IMR-90 (cell line): ENCODE measurements around the gene PRDM12. TPM values are rescaled to one million over a fixed set of nuclear protein-coding genes. Genes with fewer than 3 reads are reported as not detected.

Experiments
- ATAC-seq: fragments of 200-7000 bp; cut with Tn5 transposase; 2 replicates; pipeline ENCODE4 v1.9.1; 2020; ENCODE audit warnings: low read depth, mild to moderate bottlenecking, moderate library complexity
- BruUV-seq: library from RNA; stranded (reverse); fragments of 400-500 nt; replicated peaks from 2 replicates; lab custom pipeline; 2021; lab: Mats Ljungman, UMichigan
- CTCF ChIA-PET: fragments of 300-600 bp; formaldehyde crosslinking; extraction: SDS; loops from one replicate; lab custom pipeline; 2021; ENCODE audit warnings: antibody characterized with exemption; lab: Yijun Ruan, JAX
- POLR2A ChIA-PET: fragments of 300-600 bp; sonication (Branson Sonifier 250); formaldehyde crosslinking; loops from one replicate; lab custom pipeline; 2022; ENCODE audit warnings: antibody characterized with exemption; ENCODE audit not compliant: unreplicated experiment; lab: Charles Lee
- DNase-seq: peaks from one replicate; pipeline ENCODE4 v3.0.0; 2013
- H2AFZ ChIP-seq: replicated peaks from 2 replicates; pipeline ENCODE3; 2013; ENCODE audit warnings: low read length, mild to moderate bottlenecking; ENCODE audit not compliant: poor library complexity
- H2AK5ac ChIP-seq: 2 replicates; pipeline ENCODE4 v1.6.1; 2013; ENCODE audit warnings: low read depth, low read length, inconsistent platforms
- H2AK9ac ChIP-seq: replicated peaks from 2 replicates; pipeline ENCODE3; 2013; ENCODE audit warnings: mild to moderate bottlenecking, low read depth, low read length, moderate library complexity; ENCODE audit not compliant: poor library complexity
- H2BK120ac ChIP-seq: 2 replicates; pipeline ENCODE4 v1.6.1; 2013; ENCODE audit warnings: low read depth, low read length, inconsistent platforms
- H2BK15ac ChIP-seq: 3 replicates; pipeline ENCODE4 v1.6.1; 2013; ENCODE audit warnings: low read depth, low read length, inconsistent platforms
- H2BK20ac ChIP-seq: 2 replicates; pipeline ENCODE4 v1.6.1; 2013; ENCODE audit warnings: low read depth, mild to moderate bottlenecking, inconsistent platforms, low read length, moderate library complexity
- H2BK5ac ChIP-seq: 2 replicates; pipeline ENCODE4 v1.6.1; 2013; ENCODE audit warnings: mild to moderate bottlenecking, low read depth, low read length, inconsistent platforms; ENCODE audit not compliant: poor library complexity, severe bottlenecking
- H3K14ac ChIP-seq: replicated peaks from 2 replicates; pipeline ENCODE4 v1.6.1; 2013; ENCODE audit warnings: low read depth, low read length, inconsistent platforms
- H3K18ac ChIP-seq: 2 replicates; pipeline ENCODE4 v1.6.1; 2013; ENCODE audit warnings: low read depth, low read length, control low read depth
- H3K23ac ChIP-seq: 2 replicates; pipeline ENCODE4 v1.6.1; 2013; ENCODE audit warnings: low read depth, low read length, inconsistent platforms
- H3K27ac ChIP-seq: 2 replicates; pipeline ENCODE4 v1.5.1; 2013; ENCODE audit warnings: mild to moderate bottlenecking, control low read depth, low read length; ENCODE audit not compliant: insufficient read depth
- H3K27me3 ChIP-seq: 2 replicates; pipeline ENCODE4 v1.6.1; 2013; ENCODE audit warnings: low read length; ENCODE audit not compliant: control insufficient read depth, insufficient read depth
- H3K36me3 ChIP-seq: 2 replicates; pipeline ENCODE4 v1.6.1; 2013; ENCODE audit warnings: low read length, mixed read lengths; ENCODE audit not compliant: control insufficient read depth, insufficient read depth
- H3K4ac ChIP-seq: 2 replicates; pipeline ENCODE4 v1.6.1; 2013; ENCODE audit warnings: low read depth, low read length, inconsistent platforms
- H3K4me1 ChIP-seq: 2 replicates; pipeline ENCODE4 v1.6.1; 2013; ENCODE audit warnings: low read length, mixed read lengths; ENCODE audit not compliant: control insufficient read depth, insufficient read depth
- H3K4me2 ChIP-seq: 2 replicates; pipeline ENCODE4 v1.6.1; 2013; ENCODE audit warnings: low read depth, mild to moderate bottlenecking, control low read depth, low read length, moderate library complexity
- H3K4me3 ChIP-seq: 2 replicates; pipeline ENCODE4 v1.5.1; 2013; ENCODE audit warnings: low read depth, mild to moderate bottlenecking, control low read depth, low read length, moderate library complexity; ENCODE audit not compliant: insufficient read depth
- H3K56ac ChIP-seq: 2 replicates; pipeline ENCODE4 v1.6.1; 2013; ENCODE audit warnings: low read length, inconsistent platforms; ENCODE audit not compliant: insufficient read depth; ENCODE audit errors: extremely low read depth
- H3K79me1 ChIP-seq, 2 experiments: 2 replicates each; pipeline ENCODE4 v1.6.1; 2013; ENCODE audit warnings: low read length in 2 of 2, inconsistent platforms in 1 of 2, low read depth in 1 of 2
- H3K9ac ChIP-seq: 2 replicates; pipeline ENCODE4 v1.6.1; 2013; ENCODE audit warnings: low read depth, low read length, control low read depth
- H3K9me1 ChIP-seq: 2 replicates; pipeline ENCODE4 v1.6.1; 2013; ENCODE audit warnings: low read length, inconsistent platforms; ENCODE audit not compliant: insufficient read depth
- H3K9me3 ChIP-seq: 2 replicates; pipeline ENCODE4 v1.6.1; 2013; ENCODE audit warnings: low read length; ENCODE audit not compliant: control insufficient read depth, insufficient read depth
- H4K20me1 ChIP-seq: 2 replicates; pipeline ENCODE4 v1.6.1; 2013; ENCODE audit warnings: low read length, inconsistent platforms; ENCODE audit not compliant: insufficient read depth
- H4K5ac ChIP-seq: 2 replicates; pipeline ENCODE4 v1.6.1; 2013; ENCODE audit warnings: mild to moderate bottlenecking, low read depth, low read length, control low read depth
- H4K8ac ChIP-seq, 2 experiments: 2 replicates each; pipeline ENCODE4 v1.6.1; 2013; ENCODE audit warnings: low read depth in 2 of 2, low read length in 2 of 2, control low read depth in 1 of 2, inconsistent platforms in 1 of 2
- H4K91ac ChIP-seq: 2 replicates; pipeline ENCODE4 v1.6.1; 2013; ENCODE audit warnings: low read depth, low read length, inconsistent platforms; ENCODE audit not compliant: insufficient read depth
- BHLHE40 ChIP-seq: fragments of 150-350 bp; IDR thresholded peaks from 2 replicates; pipeline ENCODE4 v1.6.1; 2016; ENCODE audit warnings: mild to moderate bottlenecking, low read depth, low read length
- CEBPB ChIP-seq: IDR thresholded peaks from 2 replicates; pipeline ENCODE4 v1.6.1; 2012; ENCODE audit warnings: low read depth, low read length, improper control_type of control experiment
- CHD1 ChIP-seq: IDR thresholded peaks from 2 replicates; pipeline ENCODE4 v1.6.1; 2012; ENCODE audit warnings: low read depth, low read length, improper control_type of control experiment
- FOS ChIP-seq: fragments of 150-350 bp; IDR thresholded peaks from 2 replicates; pipeline ENCODE4 v1.6.1; 2016; ENCODE audit warnings: low read depth, low read length
- MAFK ChIP-seq: IDR thresholded peaks from 2 replicates; pipeline ENCODE4 v1.6.1; 2012; ENCODE audit warnings: low read depth, low read length, improper control_type of control experiment
- MAZ ChIP-seq: IDR thresholded peaks from 2 replicates; pipeline ENCODE4 v1.6.1; 2012; ENCODE audit warnings: low read depth, mild to moderate bottlenecking, low read length, improper control_type of control experiment, moderate library complexity, borderline replicate concordance
- MXI1 ChIP-seq: IDR thresholded peaks from 2 replicates; pipeline ENCODE4 v1.6.1; 2012; ENCODE audit warnings: low read depth, mild to moderate bottlenecking, low read length, moderate library complexity, borderline replicate concordance
- POLR2A ChIP-seq: IDR thresholded peaks from 2 replicates; pipeline ENCODE4 v1.6.1; 2012; ENCODE audit warnings: mild to moderate bottlenecking, low read depth, low read length
- RAD21 ChIP-seq: IDR thresholded peaks from 2 replicates; pipeline ENCODE4 v1.6.1; 2012; ENCODE audit warnings: low read length, improper control_type of control experiment
- RFX5 ChIP-seq: IDR thresholded peaks from 2 replicates; pipeline ENCODE4 v1.8.0; 2012; ENCODE audit warnings: low read depth, mild to moderate bottlenecking, low read length, moderate library complexity
- SMC3 ChIP-seq: fragments of 150-350 bp; IDR thresholded peaks from 2 replicates; pipeline ENCODE4 v1.6.1; 2016; ENCODE audit warnings: low read depth, mild to moderate bottlenecking, antibody characterized with exemption, low read length, moderate library complexity
- WGBS, 2 experiments: methylation state at CpG; one replicate each; pipeline versions ENCODE4 v1.1.5 to v1.1.7; 2013; ENCODE audit warnings: missing lambda C conversion rate in 2 of 2; ENCODE audit not compliant: insufficient read length in 1 of 2; ENCODE audit errors: extremely low coverage in 2 of 2; 5-methylcytosine and 5-hydroxymethylcytosine counted together
- dilution Hi-C: fragments of 300-500 bp; cut with HindIII; formaldehyde crosslinking; loops from one replicate; pipeline ENCODE4 v1.14.3; 2018; ENCODE audit warnings: low sequenced_read_pairs; ENCODE audit not compliant: unreplicated experiment
- in situ Hi-C: fragments of 300-500 bp; cut with MboI; formaldehyde crosslinking; loops from 3 replicates; pipeline ENCODE4 v1.14.3; 2019; ENCODE audit warnings: low sequenced_read_pairs, inconsistent platforms, mixed read lengths
- intact Hi-C: fragments of 100-400 bp; cut with micrococcal nuclease; formaldehyde crosslinking; loops from 2 replicates; pipeline ENCODE4 v1.10.0; 2022
- polyA plus RNA-seq, 3 experiments: library from polyadenylated mRNA; depleted of rRNA; stranded (reverse); fragments of >200 nt; gene quantifications; 2 replicates each; pipeline ENCODE4 v1.2.3, GENCODE V29; 2012; ENCODE audit warnings: low replicate concordance in 1 of 3
- total RNA-seq: library from RNA; depleted of rRNA; stranded (reverse); fragments of >200 nt; gene quantifications from 2 replicates; pipeline ENCODE4 v1.2.3, GENCODE V29; 2012
- TF ChIP-seq, protein P1 (sequence below): fragments of 150-350 bp; IDR thresholded peaks from 2 replicates; pipeline ENCODE4 v1.6.1; 2017; ENCODE audit warnings: mild to moderate bottlenecking, antibody characterized with exemption, low read length, low read depth
- TF ChIP-seq, protein P2 (sequence below): conservative IDR thresholded peaks from 2 replicates; pipeline ENCODE4 v1.5.1; 2012; ENCODE audit warnings: mild to moderate bottlenecking, low read depth, low read length, improper control_type of control experiment

PRDM12 gene
- total and polyA plus RNA-seq, 2 of the 4 experiments (the other 2 are of a cell fraction), result not detected

DNA sequence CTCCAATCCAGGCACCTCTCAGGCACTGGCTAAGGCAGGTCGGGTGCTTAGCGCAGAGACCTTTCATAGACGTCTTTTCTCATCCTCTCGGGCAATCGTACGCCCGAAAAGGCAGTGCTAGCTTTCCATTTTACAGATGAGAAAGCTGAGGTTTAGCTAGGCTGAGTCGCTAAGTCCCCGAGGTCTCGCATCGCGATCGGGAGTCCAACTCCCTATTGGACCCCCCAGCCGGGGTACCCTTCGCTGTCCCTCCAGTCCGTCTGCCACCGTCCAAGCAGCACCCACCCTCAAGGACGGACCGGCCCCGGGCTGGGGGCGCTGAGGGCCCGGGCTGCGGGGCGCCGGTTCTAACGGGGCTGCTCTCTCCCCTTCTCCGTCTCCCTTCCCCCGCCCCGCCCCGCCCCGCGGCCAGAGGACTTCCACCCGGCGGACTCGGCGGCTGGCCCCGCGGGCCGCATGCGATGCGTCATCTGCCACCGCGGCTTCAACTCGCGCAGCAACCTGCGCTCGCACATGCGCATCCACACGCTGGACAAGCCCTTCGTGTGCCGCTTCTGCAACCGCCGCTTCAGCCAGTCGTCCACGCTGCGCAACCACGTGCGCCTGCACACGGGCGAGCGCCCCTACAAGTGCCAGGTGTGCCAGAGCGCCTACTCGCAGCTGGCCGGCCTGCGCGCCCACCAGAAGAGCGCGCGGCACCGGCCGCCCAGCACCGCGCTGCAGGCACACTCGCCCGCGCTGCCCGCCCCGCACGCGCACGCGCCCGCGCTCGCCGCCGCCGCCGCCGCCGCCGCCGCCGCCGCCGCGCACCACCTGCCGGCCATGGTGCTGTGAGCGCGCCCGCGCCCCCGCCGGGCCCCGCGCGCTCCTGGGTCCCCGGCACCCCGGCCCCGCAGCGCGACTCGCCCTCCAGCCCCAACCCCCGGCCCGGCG, 16.7 kb downstream of the PRDM12 start:
- 0% methylated on average over 24 of the region's 116 CpGs; no CpG with 5 or more reads in 1 of the 2 experiments for WGBS, 2 experiments
- dilution Hi-C loops, result no loop called here
- H2AK9ac ChIP-seq, result peak overlapping the region; percentile 85
- no peaks in the 10 kb centered on the region for H3K9me1 ChIP-seq
- ChIA-PET POLR2A (no interaction called here), CTCF (interaction anchor here (1.3 to 1.7 kb wide), 2 partner anchors 20 to 219 kb away, joined by 5 read pairs; no protein-coding TSS in a partner anchor)
- H3K56ac ChIP-seq, result no peak overlapping the region
- H3K4me3 ChIP-seq, result peak overlapping the region; percentile 80
- DNase-seq (peak; percentile 88), ATAC-seq (peak; percentile 87)
- peaks cover 5% of the 10 kb centered on the region for H3K4me1 ChIP-seq
- H4K5ac ChIP-seq, result no peak overlapping the region
- H3K4ac ChIP-seq, result no peak overlapping the region
- H4K91ac ChIP-seq, result peak overlapping the region; percentile 41; the same call in 1 of the 2 replicates
- no peak overlapping the region for H2BK5ac ChIP-seq
- peaks cover 23% of the 10 kb centered on the region for H3K27me3 ChIP-seq
- no peaks in the 10 kb centered on the region for H3K36me3 ChIP-seq
- no peak overlapping the region; the same call in 1 of the 2 replicates for H2BK120ac ChIP-seq
- no peak overlapping the region for H3K27ac ChIP-seq
- no peaks in the 10 kb centered on the region for H3K79me1 ChIP-seq
- peak overlapping the region; percentile 73; the same call in 1 of the 2 replicates for H3K23ac ChIP-seq
- H3K4me2 ChIP-seq, result peak overlapping the region; percentile 97
- H2AFZ ChIP-seq, result peak overlapping the region; percentile 96
- no peak overlapping the region for H2BK20ac ChIP-seq
- in situ Hi-C loops, result no loop called here
- intact Hi-C loops, result loop anchor here (5.0 to 10.0 kb wide), 3 partner anchors 316 to 574 kb away; no protein-coding TSS in a partner anchor
- H4K20me1 ChIP-seq, result no peaks in the 10 kb centered on the region
- H2BK15ac ChIP-seq, result no peak overlapping the region
- no peaks in the 10 kb centered on the region for H3K9me3 ChIP-seq
- peak overlapping the region; percentile 33; the same call in 1 of the 2 replicates for H2AK5ac ChIP-seq
- H3K18ac ChIP-seq, result no peak overlapping the region
- peak overlapping the region; percentile 45; the same call in 1 of the 2 replicates for H3K14ac ChIP-seq
- H3K9ac ChIP-seq, result no peak overlapping the region
- peak overlapping the region; percentile 16 to 63; a peak in 2 of 4 replicates for H4K8ac ChIP-seq
- no TSS peak for BruUV-seq
- TF ChIP-seq, protein P1, sequence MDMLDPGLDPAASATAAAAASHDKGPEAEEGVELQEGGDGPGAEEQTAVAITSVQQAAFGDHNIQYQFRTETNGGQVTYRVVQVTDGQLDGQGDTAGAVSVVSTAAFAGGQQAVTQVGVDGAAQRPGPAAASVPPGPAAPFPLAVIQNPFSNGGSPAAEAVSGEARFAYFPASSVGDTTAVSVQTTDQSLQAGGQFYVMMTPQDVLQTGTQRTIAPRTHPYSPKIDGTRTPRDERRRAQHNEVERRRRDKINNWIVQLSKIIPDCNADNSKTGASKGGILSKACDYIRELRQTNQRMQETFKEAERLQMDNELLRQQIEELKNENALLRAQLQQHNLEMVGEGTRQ, result peak; percentile 62
- TF ChIP-seq FOS (peak; percentile 25; the same call in 1 of the 2 replicates), BHLHE40 (peak; percentile 58; the same call in 1 of the 2 replicates), MAZ (peak; percentile 37; the same call in 1 of the 2 replicates), CHD1 (no peak), MAFK (no peak), RFX5 (no peak), POLR2A (no peak), RAD21 (no peak), MXI1 (peak; percentile 96), SMC3 (no peak), CEBPB (0 out of 2 replicates have a peak, but pooled peaks have one; percentile 3)
- TF ChIP-seq, protein P2, sequence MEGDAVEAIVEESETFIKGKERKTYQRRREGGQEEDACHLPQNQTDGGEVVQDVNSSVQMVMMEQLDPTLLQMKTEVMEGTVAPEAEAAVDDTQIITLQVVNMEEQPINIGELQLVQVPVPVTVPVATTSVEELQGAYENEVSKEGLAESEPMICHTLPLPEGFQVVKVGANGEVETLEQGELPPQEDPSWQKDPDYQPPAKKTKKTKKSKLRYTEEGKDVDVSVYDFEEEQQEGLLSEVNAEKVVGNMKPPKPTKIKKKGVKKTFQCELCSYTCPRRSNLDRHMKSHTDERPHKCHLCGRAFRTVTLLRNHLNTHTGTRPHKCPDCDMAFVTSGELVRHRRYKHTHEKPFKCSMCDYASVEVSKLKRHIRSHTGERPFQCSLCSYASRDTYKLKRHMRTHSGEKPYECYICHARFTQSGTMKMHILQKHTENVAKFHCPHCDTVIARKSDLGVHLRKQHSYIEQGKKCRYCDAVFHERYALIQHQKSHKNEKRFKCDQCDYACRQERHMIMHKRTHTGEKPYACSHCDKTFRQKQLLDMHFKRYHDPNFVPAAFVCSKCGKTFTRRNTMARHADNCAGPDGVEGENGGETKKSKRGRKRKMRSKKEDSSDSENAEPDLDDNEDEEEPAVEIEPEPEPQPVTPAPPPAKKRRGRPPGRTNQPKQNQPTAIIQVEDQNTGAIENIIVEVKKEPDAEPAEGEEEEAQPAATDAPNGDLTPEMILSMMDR, result no peak
